ENCODE results near the gene ZKSCAN3.

GRCh38 chr6:28378644-28379043 is 28.9 kb downstream of the ZKSCAN3 start:
- TF ChIP-seq POLR2A (IDR thresholded peaks at IDR 0.05; ENCODE audit: low read length) = no peak
- no peak for TF ChIP-seq GATA1 (IDR thresholded peaks at IDR 0.05; ENCODE audit: low read depth, low read length)
